Choroid plexus epithelial cell (primary cell): ENCODE measurements around the gene ABCC4.

Source experiments
- DNase-seq: peaks from one replicate; pipeline ENCODE4 v3.0.0-alpha.2; 2010; ENCODE audit warnings: low read depth
- H3K4me3 ChIP-seq: 2 replicates; pipeline ENCODE4 v1.5.1; 2011; ENCODE audit warnings: low read depth, mild to moderate bottlenecking, control low read depth, low read length, moderate library complexity
- CTCF ChIP-seq: conservative IDR thresholded peaks from 2 replicates; pipeline ENCODE4 v1.5.1; 2011; ENCODE audit warnings: low read depth, mild to moderate bottlenecking, control low read depth, inconsistent platforms, low read length, moderate library complexity

Gene ABCC4

GRCh38 chr13:95060014-95060519 lies 241.2 kb downstream of the ABCC4 start:
- DNase-seq = no peak
- no peak overlapping the region for H3K4me3 ChIP-seq
- no peak for TF ChIP-seq CTCF

GRCh38 chr13:95059306-95059705 lies 241.9 kb downstream of the ABCC4 start:
- no peak overlapping the region for H3K4me3 ChIP-seq
- DNase-seq = no peak
- no peak for TF ChIP-seq CTCF

- no peak overlapping the region for H3K4me3 ChIP-seq
- DNase-seq = no peak
- TF ChIP-seq CTCF = no peak
Measured at GRCh38 chr13:95058680-95059079, 242.6 kb downstream of the ABCC4 start.

GRCh38 chr13:95056266-95056665 lies 245.0 kb downstream of the ABCC4 start:
- no peak overlapping the region for H3K4me3 ChIP-seq
- no peak for TF ChIP-seq CTCF
- DNase-seq = no peak

- DNase-seq = no peak
- TF ChIP-seq CTCF = no peak
- no peak overlapping the region for H3K4me3 ChIP-seq
Measured at GRCh38 chr13:95050800-95051615, 250.2 kb downstream of the ABCC4 start.

GRCh38 chr13:95049772-95050171 lies 251.5 kb downstream of the ABCC4 start:
- no peak for TF ChIP-seq CTCF
- H3K4me3 ChIP-seq = no peak overlapping the region
- DNase-seq = no peak
